ENCODE results near the gene LRP3. TPM values are rescaled to one million over a fixed set of nuclear protein-coding genes. Genes with fewer than 3 reads are reported as not detected.

The LRP3 gene
- total and polyA plus RNA-seq, 3 donors from 2014 or later = 21.8 to 50.9 (median 29.3) TPM

DNA sequence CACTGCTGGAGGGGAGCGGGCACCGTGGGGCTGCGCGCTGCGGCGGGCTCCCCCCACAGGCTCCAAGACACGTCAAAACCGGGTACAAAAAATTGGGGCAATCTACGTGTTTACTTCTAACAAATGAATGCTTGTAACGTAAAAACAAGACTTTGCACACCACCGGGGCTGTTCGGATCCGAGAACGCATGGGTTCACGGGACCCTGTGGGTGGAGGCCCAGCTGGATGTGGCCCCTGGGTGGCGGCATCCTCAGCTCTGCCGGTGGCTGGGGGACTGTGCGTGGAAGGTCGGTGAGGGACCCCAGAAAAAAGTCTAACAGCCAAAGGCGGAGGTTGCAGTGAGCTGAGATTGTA, 41.8 kb downstream of the LRP3 start:
- Histone ChIP-seq H3K36me3 (ENCODE audit: low read depth, missing control alignments) (no peaks in the 10 kb centered on the region), H3K4me3 (no peak overlapping the region), H3K9me3 (no peaks in the 10 kb centered on the region), H3K27me3 (no peaks in the 10 kb centered on the region), H3K4me1 (no peaks in the 10 kb centered on the region), H3K27ac (no peak overlapping the region)
- no peak for TF ChIP-seq POLR2A (IDR thresholded peaks at IDR 0.05)
- TF ChIP-seq CTCF (IDR thresholded peaks at IDR 0.05) = no peak
- 90 to 94% methylated on average over 20 of the region's 20 CpGs for WGBS, 2 donors
- no peak for DNase-seq
- intact Hi-C loops (cut with DNase I; ENCODE audit: low total_unique reads) = loop anchor here (5.0 to 10.0 kb wide), 2 partner anchors 171 to 539 kb away; no protein-coding TSS in a partner anchor

DNA sequence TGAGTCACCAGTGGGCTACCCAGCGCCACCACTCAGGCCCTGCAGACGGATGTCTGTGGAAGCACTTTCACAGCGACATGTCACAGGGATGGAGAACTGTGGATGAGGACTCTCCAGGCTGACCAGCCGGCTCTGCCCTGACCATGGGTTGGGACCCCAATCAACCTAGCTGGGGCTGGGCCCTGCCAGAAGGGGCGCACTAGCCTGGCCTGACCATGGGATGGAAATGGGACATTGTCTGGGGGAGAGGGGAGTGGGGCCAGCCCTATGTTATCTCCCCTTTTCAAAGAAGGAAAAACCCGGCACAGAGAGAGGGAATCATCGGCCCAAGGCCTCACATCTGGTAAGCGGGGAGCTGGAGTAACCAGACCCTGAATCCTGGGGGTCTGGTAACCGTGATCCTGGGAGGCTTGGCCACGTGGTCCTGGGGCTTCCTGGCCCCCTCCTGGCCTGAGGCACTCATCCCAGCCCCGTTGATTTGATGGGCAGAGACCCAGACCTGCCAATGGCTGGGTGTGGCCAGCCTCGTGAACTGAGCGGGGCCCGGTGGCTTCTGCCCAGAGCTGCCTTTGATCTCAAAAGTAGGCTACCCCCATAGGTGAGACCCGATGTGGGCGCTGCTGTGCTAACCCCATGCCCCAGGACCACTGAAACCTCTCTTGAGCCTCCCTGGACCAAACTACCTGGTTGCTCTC, 42.7 kb downstream of the LRP3 start:
- intact Hi-C loops (cut with DNase I; ENCODE audit: low total_unique reads) = loop anchor here (5.0 to 10.0 kb wide), 2 partner anchors 170 to 538 kb away; no protein-coding TSS in a partner anchor
- H3K9me3 ChIP-seq = no peaks in the 10 kb centered on the region
- TF ChIP-seq CTCF (IDR thresholded peaks at IDR 0.05) (no peak), POLR2A (IDR thresholded peaks at IDR 0.05) (no peak)

DNA sequence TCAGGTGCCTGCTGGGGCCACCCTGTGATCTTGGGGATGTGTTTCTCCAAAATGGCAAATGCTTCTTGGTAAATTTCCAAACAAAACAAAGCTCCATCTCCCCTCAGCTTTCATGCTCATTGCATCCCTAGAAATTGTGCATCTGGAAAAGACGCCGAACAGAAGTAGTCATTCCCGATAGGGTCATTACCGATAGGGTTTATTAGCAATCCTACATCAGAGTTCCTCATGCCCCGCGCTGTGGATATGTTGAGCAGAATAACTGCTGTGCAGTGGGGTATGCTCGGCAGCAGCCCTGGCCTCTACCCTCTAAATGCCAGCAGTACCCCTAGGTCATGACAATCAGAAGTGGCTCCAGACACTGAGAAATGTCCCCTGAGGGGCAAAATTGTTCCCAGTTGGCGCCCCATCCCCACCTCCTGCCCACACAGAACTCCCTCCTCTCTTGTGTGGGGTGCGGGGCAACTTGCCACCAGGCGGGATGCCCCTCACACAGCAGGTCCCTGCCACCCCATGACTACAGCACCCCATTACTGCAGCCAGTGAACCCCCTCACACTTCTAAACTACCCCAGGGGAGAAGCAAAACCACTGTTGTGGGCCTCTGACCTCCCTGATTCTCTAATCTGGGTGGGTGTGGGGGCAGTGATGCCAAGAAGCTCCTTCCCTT, 44.5 kb downstream of the LRP3 start:
- no peak for DNase-seq
- no peak for TF ChIP-seq CTCF (IDR thresholded peaks at IDR 0.05)
- no peak for TF ChIP-seq POLR2A (IDR thresholded peaks at IDR 0.05)
- WGBS, 2 donors = 89 to 90% methylated on average over 9 to 10 of the region's 10 CpGs
- no peaks in the 10 kb centered on the region for H3K36me3 ChIP-seq (ENCODE audit: low read depth, missing control alignments)
- intact Hi-C loops (cut with DNase I; ENCODE audit: low total_unique reads) = loop anchor here (5.0 to 10.0 kb wide), 2 partner anchors 169 to 536 kb away; no protein-coding TSS in a partner anchor
- no peak overlapping the region for H3K27ac ChIP-seq
- H3K4me1 ChIP-seq = peaks cover 7% of the 10 kb centered on the region
- no peak overlapping the region for H3K4me3 ChIP-seq
- no peaks in the 10 kb centered on the region for H3K27me3 ChIP-seq
- H3K9me3 ChIP-seq = no peaks in the 10 kb centered on the region

More for the DNA sequence above, 42.7 kb downstream of the LRP3 start:
- H3K36me3 ChIP-seq (ENCODE audit: low read depth, missing control alignments) = no peaks in the 10 kb centered on the region
- 90 to 91% methylated on average over 14 to 16 of the region's 16 CpGs for WGBS, 2 donors
- H3K4me1 ChIP-seq = peaks cover 6% of the 10 kb centered on the region
- no peak for DNase-seq
- H3K27me3 ChIP-seq = no peaks in the 10 kb centered on the region
- H3K4me3 ChIP-seq = no peak overlapping the region
- no peak overlapping the region for H3K27ac ChIP-seq

DNA sequence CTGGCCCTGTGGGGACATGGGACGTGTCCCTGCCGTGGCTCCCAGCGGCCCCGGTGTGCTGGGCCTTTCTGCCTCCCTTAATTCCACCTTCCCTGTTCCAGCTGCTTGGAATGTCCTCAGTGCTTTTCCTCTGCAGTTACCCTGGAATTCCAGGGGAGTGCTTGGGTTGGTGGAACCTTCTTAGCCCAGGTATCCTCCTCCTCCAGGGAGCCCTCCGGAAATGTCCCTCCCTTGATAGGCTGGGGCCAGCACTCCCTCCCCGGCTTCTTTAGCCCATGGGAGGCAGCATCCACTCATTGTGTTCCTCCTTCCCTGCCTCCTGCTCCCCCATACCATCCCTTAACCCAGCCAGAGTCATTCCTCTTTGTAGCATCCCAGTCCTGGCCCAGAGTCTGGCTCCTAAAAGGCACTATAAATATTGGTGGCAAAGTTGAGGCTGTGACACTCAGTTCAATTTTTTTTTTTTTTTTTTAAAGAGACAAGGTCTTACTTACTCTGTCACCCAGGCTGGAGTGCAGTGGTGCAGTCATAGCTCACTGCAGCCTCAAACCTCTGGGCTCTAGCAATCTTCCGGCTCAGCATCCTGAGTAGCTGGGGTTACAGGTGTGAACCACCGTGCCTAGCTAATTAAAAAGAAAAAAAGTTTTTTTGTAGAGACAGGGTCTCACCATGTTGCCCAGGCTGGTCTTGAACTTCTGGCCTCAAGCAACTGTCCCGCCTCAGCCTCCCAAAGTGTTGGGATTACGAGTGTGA, 45.3 kb downstream of the LRP3 start:
- Histone ChIP-seq H3K9me3 (no peaks in the 10 kb centered on the region), H3K4me1 (peaks cover 7% of the 10 kb centered on the region), H3K36me3 (ENCODE audit: low read depth, missing control alignments) (no peaks in the 10 kb centered on the region), H3K27ac (no peak overlapping the region), H3K27me3 (no peaks in the 10 kb centered on the region), H3K4me3 (no peak overlapping the region)
- 74 to 80% methylated on average over 10 of the region's 10 CpGs for WGBS, 2 donors
- TF ChIP-seq POLR2A (IDR thresholded peaks at IDR 0.05) (no peak), CTCF (IDR thresholded peaks at IDR 0.05) (no peak)
- intact Hi-C loops (cut with DNase I; ENCODE audit: low total_unique reads) = loop anchor here (5.0 to 10.0 kb wide), 2 partner anchors 168 to 535 kb away; no protein-coding TSS in a partner anchor
- no peak for DNase-seq
